ENCODE data around the gene ZNF584. TPM values are rescaled to one million over a fixed set of nuclear protein-coding genes. Genes with fewer than 3 reads are reported as not detected.

ZNF584 gene
- total and polyA plus RNA-seq, 2 donors (not counting 3 experiments of a cell fraction or from before 2014, with no cell fraction given): 5.9 to 12.4 TPM

DNA sequence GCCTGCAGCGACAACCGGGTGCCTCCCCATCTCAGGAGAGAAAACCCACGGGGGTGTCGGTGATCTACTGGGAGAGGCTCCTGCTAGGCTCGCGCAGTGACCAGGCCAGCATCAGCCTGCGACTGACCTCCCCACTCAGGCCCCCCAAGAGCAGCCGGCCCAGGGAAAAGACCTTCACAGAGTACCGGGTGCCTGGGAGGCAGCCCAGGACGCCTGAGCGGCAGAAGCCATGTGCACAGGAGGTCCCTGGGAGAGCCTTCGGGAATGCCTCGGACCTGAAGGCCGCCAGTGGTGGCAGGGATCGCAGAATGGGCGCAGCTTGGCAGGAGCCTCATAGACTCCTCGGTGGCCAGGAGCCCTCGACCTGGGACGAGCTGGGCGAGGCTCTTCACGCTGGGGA, 46.9 kb downstream of the ZNF584 start:
- Histone ChIP-seq H2AFZ (ENCODE audit: low read depth, low read length) (no peak overlapping the region), H3K9me3 (replicated peaks; ENCODE audit: control insufficient read depth, insufficient read depth, low read length) (no peaks in the 10 kb centered on the region), H3K4me3 (replicated peaks in 1 of 3; ENCODE audit: insufficient read depth in 1 of 3, low read depth in 1 of 3, low read length in 3 of 3) (no peak overlapping the region), H3K79me2 (ENCODE audit: control insufficient read depth, insufficient read depth, low read length) (no peaks in the 10 kb centered on the region), H3K36me3 (ENCODE audit: control insufficient read depth in 2 of 2, extremely low read depth in 1 of 2, insufficient read depth in 2 of 2, low read length in 2 of 2) (peaks cover 0 to 12% of the 10 kb centered on the region in 2 experiments), H4K20me1 (replicated peaks; ENCODE audit: control insufficient read depth, extremely low read depth, insufficient read depth, low read length) (no peaks in the 10 kb centered on the region), H3K4me2 (ENCODE audit: insufficient read depth, low read length) (no peak overlapping the region), H3K27me3 (ENCODE audit: control insufficient read depth in 2 of 2, insufficient read depth in 2 of 2, low read length in 2 of 2) (no peaks in the 10 kb centered on the region), H3K9ac (replicated peaks; ENCODE audit: extremely low read depth, insufficient read depth, low read length) (no peak overlapping the region), H3K27ac (ENCODE audit: insufficient read depth, low read depth, low read length) (no peak overlapping the region), H3K9me1 (replicated peaks; ENCODE audit: control insufficient read depth, extremely low read depth, insufficient read depth, low read length) (no peaks in the 10 kb centered on the region), H3K4me1 (ENCODE audit: control insufficient read depth, extremely low read depth, insufficient read depth, low read length) (peaks cover 3% of the 10 kb centered on the region)
- no TSS peak for BruUV-seq (replicated peaks)
- DNase-seq (ENCODE audit: low read depth, low spot score) (no peak), FAIRE-seq (no peak)
- TF ChIP-seq JUN (IDR thresholded peaks at IDR 0.05; ENCODE audit: borderline replicate concordance, insufficient read depth, insufficient read length, low read depth): no peak
- TF ChIP-seq FOS (IDR thresholded peaks at IDR 0.05; ENCODE audit: borderline replicate concordance, insufficient read depth, low read length): no peak
- intact Hi-C loops (cut with micrococcal nuclease) (no loop called here), dilution Hi-C loops (cut with MboI; ENCODE audit: extremely low pct_ligation_motif_present, low sequenced_read_pairs) (no loop called here)
- ChIA-PET POLR2A (no interaction called here), CTCF (no interaction called here)

DNA sequence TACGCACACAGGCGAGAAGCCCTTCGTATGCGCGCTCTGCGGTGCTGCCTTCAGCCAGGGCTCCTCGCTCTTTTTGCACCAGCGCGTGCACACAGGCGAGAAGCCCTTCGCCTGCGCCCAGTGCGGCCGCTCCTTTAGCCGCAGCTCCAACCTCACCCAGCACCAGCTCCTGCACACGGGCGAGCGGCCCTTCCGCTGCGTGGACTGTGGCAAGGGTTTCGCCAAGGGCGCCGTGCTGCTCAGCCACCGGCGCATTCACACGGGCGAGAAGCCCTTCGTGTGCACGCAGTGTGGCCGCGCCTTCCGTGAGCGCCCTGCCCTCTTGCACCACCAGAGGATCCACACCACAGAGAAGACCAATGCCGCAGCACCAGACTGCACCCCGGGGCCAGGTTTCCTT, 47.7 kb downstream of the ZNF584 start:
- dilution Hi-C loops (cut with MboI; ENCODE audit: extremely low pct_ligation_motif_present, low sequenced_read_pairs): no loop called here
- intact Hi-C loops (cut with micrococcal nuclease): no loop called here
- Histone ChIP-seq H3K4me2 (ENCODE audit: insufficient read depth, low read length) (no peak overlapping the region), H3K79me2 (ENCODE audit: control insufficient read depth, insufficient read depth, low read length) (no peaks in the 10 kb centered on the region), H3K4me1 (ENCODE audit: control insufficient read depth, extremely low read depth, insufficient read depth, low read length) (peaks cover 1% of the 10 kb centered on the region), H3K9ac (replicated peaks; ENCODE audit: extremely low read depth, insufficient read depth, low read length) (no peak overlapping the region), H3K27ac (ENCODE audit: insufficient read depth, low read depth, low read length) (no peak overlapping the region), H3K4me3 (replicated peaks in 1 of 3; ENCODE audit: insufficient read depth in 1 of 3, low read depth in 1 of 3, low read length in 3 of 3) (no peak overlapping the region), H3K27me3 (ENCODE audit: control insufficient read depth in 2 of 2, insufficient read depth in 2 of 2, low read length in 2 of 2) (no peaks in the 10 kb centered on the region), H4K20me1 (replicated peaks; ENCODE audit: control insufficient read depth, extremely low read depth, insufficient read depth, low read length) (no peaks in the 10 kb centered on the region), H3K9me1 (replicated peaks; ENCODE audit: control insufficient read depth, extremely low read depth, insufficient read depth, low read length) (no peaks in the 10 kb centered on the region), H2AFZ (ENCODE audit: low read depth, low read length) (no peak overlapping the region), H3K9me3 (replicated peaks; ENCODE audit: control insufficient read depth, insufficient read depth, low read length) (no peaks in the 10 kb centered on the region), H3K36me3 (ENCODE audit: control insufficient read depth in 2 of 2, extremely low read depth in 1 of 2, insufficient read depth in 2 of 2, low read length in 2 of 2) (peaks cover 0 to 12% of the 10 kb centered on the region in 2 experiments)
- DNase-seq (ENCODE audit: low read depth, low spot score) (no peak), FAIRE-seq (no peak)
- ChIA-PET POLR2A (no interaction called here), CTCF (no interaction called here)
- BruUV-seq (replicated peaks): no TSS peak
- no peak for TF ChIP-seq GATA2 (IDR thresholded peaks at IDR 0.05; ENCODE audit: insufficient read depth, insufficient read length, low read depth, low read length)
- no peak for TF ChIP-seq FOS (IDR thresholded peaks at IDR 0.05; ENCODE audit: borderline replicate concordance, insufficient read depth, low read length)
- no peak for TF ChIP-seq POLR2AphosphoS5 (IDR thresholded peaks at IDR 0.05; ENCODE audit: insufficient read depth, low read depth, low read length)
- TF ChIP-seq, protein P1, sequence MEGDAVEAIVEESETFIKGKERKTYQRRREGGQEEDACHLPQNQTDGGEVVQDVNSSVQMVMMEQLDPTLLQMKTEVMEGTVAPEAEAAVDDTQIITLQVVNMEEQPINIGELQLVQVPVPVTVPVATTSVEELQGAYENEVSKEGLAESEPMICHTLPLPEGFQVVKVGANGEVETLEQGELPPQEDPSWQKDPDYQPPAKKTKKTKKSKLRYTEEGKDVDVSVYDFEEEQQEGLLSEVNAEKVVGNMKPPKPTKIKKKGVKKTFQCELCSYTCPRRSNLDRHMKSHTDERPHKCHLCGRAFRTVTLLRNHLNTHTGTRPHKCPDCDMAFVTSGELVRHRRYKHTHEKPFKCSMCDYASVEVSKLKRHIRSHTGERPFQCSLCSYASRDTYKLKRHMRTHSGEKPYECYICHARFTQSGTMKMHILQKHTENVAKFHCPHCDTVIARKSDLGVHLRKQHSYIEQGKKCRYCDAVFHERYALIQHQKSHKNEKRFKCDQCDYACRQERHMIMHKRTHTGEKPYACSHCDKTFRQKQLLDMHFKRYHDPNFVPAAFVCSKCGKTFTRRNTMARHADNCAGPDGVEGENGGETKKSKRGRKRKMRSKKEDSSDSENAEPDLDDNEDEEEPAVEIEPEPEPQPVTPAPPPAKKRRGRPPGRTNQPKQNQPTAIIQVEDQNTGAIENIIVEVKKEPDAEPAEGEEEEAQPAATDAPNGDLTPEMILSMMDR (IDR thresholded peaks at IDR 0.05; ENCODE audit: extremely low read depth in 1 of 2, insufficient read depth in 1 of 2, low read depth in 1 of 2, low read length in 2 of 2): no peak
- TF ChIP-seq POLR2A (IDR thresholded peaks at IDR 0.05; ENCODE audit: low read depth, low read length): no peak
- TF ChIP-seq, protein P2, sequence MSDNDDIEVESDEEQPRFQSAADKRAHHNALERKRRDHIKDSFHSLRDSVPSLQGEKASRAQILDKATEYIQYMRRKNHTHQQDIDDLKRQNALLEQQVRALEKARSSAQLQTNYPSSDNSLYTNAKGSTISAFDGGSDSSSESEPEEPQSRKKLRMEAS (IDR thresholded peaks at IDR 0.05; ENCODE audit: insufficient read depth, insufficient read length): no peak
- no peak for TF ChIP-seq MYC (IDR thresholded peaks at IDR 0.05; ENCODE audit: low read depth, low read length)
- no peak for TF ChIP-seq JUN (IDR thresholded peaks at IDR 0.05; ENCODE audit: borderline replicate concordance, insufficient read depth, insufficient read length, low read depth)
- no peak for TF ChIP-seq EZH2 (IDR thresholded peaks at IDR 0.05; ENCODE audit: borderline replicate concordance, low read depth, low read length, severe bottlenecking)

Measured in endothelial cell of umbilical vein (primary cell).